HG02852 (cell line): ENCODE results near the gene SFXN3.
"Not testable (repeated sequence)": the region's sequence is repeated elsewhere in the genome, so short reads cannot be mapped to it uniquely, and the experiment has no call there.

Experiments used
- ATAC-seq: cut with Tn5 transposase; IDR thresholded peaks from one replicate; pipeline ENCODE4 v1.9.1; 2021; ENCODE audit warnings: mild to moderate bottlenecking, moderate library complexity; ENCODE audit not compliant: unreplicated experiment

SFXN3 gene

DNA sequence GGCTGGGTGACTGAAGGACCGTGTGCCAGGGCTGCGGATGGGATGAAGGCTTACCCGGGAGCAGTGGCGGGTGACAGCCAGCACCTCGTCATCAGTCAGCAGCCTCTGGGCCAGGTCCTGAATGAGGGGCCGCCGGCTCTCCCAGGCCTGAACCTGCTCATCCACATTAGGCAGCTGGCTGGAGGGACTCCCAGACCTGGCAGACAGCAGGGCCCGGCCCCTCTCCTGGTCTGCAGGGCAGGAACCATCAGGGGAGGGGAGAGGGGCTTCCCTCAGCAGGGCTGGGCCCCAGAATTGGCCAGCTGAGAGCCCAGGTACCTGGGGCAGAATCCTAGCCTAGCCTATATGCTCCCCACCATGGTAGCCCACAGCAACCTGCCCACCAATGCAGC, 15.5 kb upstream of the SFXN3 start:
- no peak for ATAC-seq

GRCh38 chr10:101016814-101017213, 14.2 kb upstream of the SFXN3 start:
- no peak for ATAC-seq

DNA sequence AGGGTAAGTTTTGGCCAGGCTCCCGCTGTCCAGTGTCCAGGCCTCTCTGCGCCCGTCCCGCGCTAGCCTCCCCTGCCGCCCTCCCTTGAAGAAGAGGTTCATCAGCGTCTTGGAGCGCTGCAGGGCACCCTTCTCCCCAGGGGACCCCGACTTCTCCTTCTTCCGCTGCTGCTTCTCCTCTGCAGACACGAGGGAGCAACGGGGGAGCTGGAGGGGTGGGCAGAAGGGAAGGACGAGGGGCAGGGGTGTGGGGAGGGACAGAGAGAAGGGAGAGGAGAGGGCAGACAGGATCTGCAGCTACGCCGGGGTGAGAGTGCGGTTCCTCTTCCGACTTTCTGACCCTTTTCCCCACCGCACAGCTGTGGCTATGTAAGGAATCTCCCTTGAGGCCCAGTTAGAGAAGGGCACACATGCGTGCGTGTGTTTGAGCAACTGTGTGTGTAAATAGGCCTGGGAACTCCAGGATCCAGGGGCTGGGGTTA, 12.9 kb upstream of the SFXN3 start:
- no peak for ATAC-seq

GRCh38 chr10:101018600-101019439, 12.2 kb upstream of the SFXN3 start:
- ATAC-seq = no peak

DNA sequence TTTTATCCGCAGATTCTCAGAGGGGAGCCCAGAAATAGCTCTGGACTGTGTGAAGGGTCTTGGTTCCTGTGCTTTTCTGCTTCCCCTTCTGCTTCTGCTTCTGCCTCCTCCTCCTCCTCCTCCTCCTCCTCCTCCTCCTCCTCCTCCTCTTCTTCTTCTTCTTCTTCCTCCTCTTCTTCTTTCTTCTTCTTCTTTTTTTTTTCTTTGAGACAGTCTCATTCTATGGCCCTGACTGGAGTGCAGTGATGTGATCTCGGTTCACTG, 11.7 kb upstream of the SFXN3 start:
- no peak for ATAC-seq

- no peak for ATAC-seq
These were observed 10.5 kb upstream of the SFXN3 start for GRCh38 chr10:101020427-101021075.

DNA sequence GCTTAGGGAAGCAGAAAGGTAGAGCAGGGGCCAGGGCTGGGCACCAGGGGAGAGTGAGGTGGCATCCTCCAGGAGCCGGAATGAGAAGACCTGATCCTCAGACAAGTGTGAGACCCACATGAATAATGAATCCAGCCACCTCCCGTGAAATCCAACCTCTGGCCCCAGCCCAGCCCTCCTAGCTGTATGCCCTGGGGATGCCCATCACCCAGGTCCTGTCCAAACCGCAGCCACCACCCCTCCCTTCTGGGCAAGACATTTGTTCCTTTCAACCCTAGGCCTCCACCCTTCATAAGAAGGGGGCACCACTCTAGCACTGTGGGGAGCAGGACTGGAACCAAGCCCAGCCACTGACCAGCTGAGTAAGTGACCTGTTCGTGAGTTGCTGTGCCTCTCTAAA, 9.8 kb upstream of the SFXN3 start:
- no peak for ATAC-seq

GRCh38 chr10:101021692-101022251, 9.3 kb upstream of the SFXN3 start:
- no peak for ATAC-seq

DNA sequence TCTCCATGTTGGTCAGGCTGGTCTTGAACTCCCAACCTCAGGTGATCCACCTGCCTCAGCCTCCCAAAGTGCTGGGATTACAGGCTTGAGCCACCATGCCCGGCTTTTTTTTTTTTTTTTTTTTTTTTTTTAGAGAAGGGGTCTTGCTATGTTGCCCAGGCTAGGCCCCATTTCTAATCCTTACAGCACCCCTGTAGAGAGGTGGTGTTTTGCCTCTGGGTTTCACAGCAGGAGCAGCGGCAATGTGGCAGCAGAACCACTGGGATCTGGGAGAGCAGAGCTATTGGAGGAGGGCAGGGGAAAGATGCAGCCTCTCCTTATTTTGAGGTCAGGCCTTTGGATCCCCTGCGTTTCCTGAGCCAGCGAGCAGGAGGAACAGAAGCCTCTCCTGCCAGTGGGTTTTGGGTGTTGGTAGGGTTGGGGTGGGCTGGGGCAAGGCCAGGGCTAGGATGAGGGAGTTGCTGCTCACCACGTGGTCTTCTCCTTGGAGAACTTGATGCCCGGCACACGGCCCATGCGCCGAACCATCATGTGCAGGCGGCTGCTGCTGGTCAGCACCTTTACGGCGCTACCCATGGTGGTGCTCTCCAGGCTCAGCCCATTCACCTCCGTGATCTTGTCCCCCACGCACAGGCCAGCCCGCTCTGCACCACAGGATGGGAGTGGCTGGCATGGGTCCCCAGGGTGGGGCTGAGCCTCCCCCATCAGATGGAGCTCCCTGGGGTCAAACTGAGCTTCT, 7.9 kb upstream of the SFXN3 start:
- no peak for ATAC-seq

- ATAC-seq = no peak
These were observed 3.8 kb upstream of the SFXN3 start for GRCh38 chr10:101027106-101027720.

GRCh38 chr10:101028446-101029337, 2.3 kb upstream of the SFXN3 start:
- ATAC-seq = no peak

GRCh38 chr10:101029520-101030295, 1.3 kb upstream of the SFXN3 start:
- no peak for ATAC-seq

- ATAC-seq = no peak
These were observed 422 bp upstream of the SFXN3 start for GRCh38 chr10:101030496-101031127.

GRCh38 chr10:101031796-101032636, 982 bp downstream of the SFXN3 start:
- peak; percentile 36 for ATAC-seq

GRCh38 chr10:101032637-101033224, 1.7 kb downstream of the SFXN3 start:
- peak; percentile 3 for ATAC-seq

- ATAC-seq = no peak
These were observed 2.2 kb downstream of the SFXN3 start for GRCh38 chr10:101033276-101033675.

GRCh38 chr10:101034404-101034803, 3.4 kb downstream of the SFXN3 start:
- not testable (repeated sequence) for ATAC-seq

GRCh38 chr10:101035314-101035713, 4.3 kb downstream of the SFXN3 start:
- no peak for ATAC-seq
